HG02885 (cell line): ENCODE data around the gene NTN5.
"Not testable (repeated sequence)": the region's sequence is repeated elsewhere in the genome, so short reads cannot be mapped to it uniquely, and the experiment has no call there.

Experiments used
- ATAC-seq: cut with Tn5 transposase; IDR thresholded peaks from one replicate; pipeline ENCODE4 v1.9.1; 2021; ENCODE audit warnings: mild to moderate bottlenecking; ENCODE audit not compliant: unreplicated experiment, poor library complexity

Gene NTN5

GRCh38 chr19:48633148-48634035, 39.4 kb downstream of the NTN5 start:
- no peak for ATAC-seq

- no peak for ATAC-seq
These were observed 40.1 kb downstream of the NTN5 start for GRCh38 chr19:48632692-48633147.

GRCh38 chr19:48632286-48632685, 40.5 kb downstream of the NTN5 start:
- not testable (repeated sequence) for ATAC-seq

GRCh38 chr19:48631225-48631624, 41.6 kb downstream of the NTN5 start:
- no peak for ATAC-seq

- ATAC-seq = no peak
These were observed 42.3 kb downstream of the NTN5 start for GRCh38 chr19:48630296-48631063.

- ATAC-seq = no peak
These were observed 43.1 kb downstream of the NTN5 start for GRCh38 chr19:48629599-48630295.

GRCh38 chr19:48629297-48629598, 43.6 kb downstream of the NTN5 start:
- no peak for ATAC-seq

- no peak for ATAC-seq
These were observed 44.1 kb downstream of the NTN5 start for GRCh38 chr19:48628486-48629296.

GRCh38 chr19:48627865-48628314, 44.9 kb downstream of the NTN5 start:
- ATAC-seq = no peak

- no peak for ATAC-seq
These were observed 45.5 kb downstream of the NTN5 start for GRCh38 chr19:48627201-48627864.

- ATAC-seq = no peak
These were observed 46.9 kb downstream of the NTN5 start for GRCh38 chr19:48625891-48626327.

- no peak for ATAC-seq
These were observed 47.8 kb downstream of the NTN5 start for GRCh38 chr19:48624791-48625723.

- peak; percentile 67 for ATAC-seq
These were observed 48.7 kb downstream of the NTN5 start for GRCh38 chr19:48624067-48624594.

GRCh38 chr19:48623556-48624066, 49.2 kb downstream of the NTN5 start:
- ATAC-seq = no peak

- no peak for ATAC-seq
These were observed 52.9 kb downstream of the NTN5 start for GRCh38 chr19:48619692-48620585.

GRCh38 chr19:48618916-48619691, 53.7 kb downstream of the NTN5 start, which contains the start of the genes RPL18 and SPHK2:
TSS of gene RPL18 (minus strand) at chr19:48619178. CDS start at chr19:48619143, 35 bp downstream.
TSS of gene SPHK2 (plus strand) at chr19:48619506. CDS start at chr19:48620515, 1,009 bp downstream.
- ATAC-seq = peak; percentile 85
